ENCODE data around the gene SRGAP3.

Gene SRGAP3

DNA sequence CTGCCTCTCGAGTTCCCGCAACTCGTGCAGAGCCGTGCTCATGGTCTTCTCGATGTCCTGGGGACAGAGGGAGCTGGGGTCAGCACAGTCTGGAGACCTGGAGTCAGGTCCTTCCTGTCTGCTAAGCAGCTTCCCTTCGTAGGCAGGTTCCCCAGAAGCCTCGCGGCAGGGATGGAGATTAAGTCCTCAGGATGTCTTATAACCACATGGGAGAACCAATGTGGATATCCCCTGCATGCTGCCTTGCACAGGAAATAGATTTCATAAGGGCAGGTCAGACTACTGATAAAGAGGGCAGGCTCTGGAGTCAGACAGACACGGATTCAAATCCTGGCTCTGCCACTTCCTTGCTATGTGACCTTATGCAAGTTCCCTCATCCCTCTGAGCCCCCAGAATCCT is 263.6 kb downstream of the SRGAP3 start:
- Histone ChIP-seq H3K9me3 (ENCODE audit: control insufficient read depth, insufficient read depth, low read length) (no peaks in the 10 kb centered on the region), H3K9ac (ENCODE audit: low read depth, low read length) (no peak overlapping the region), H3K4me1 (ENCODE audit: insufficient read depth, low read length) (no peaks in the 10 kb centered on the region), H3K36me3 (ENCODE audit: insufficient read depth, low read length) (no peaks in the 10 kb centered on the region)

DNA sequence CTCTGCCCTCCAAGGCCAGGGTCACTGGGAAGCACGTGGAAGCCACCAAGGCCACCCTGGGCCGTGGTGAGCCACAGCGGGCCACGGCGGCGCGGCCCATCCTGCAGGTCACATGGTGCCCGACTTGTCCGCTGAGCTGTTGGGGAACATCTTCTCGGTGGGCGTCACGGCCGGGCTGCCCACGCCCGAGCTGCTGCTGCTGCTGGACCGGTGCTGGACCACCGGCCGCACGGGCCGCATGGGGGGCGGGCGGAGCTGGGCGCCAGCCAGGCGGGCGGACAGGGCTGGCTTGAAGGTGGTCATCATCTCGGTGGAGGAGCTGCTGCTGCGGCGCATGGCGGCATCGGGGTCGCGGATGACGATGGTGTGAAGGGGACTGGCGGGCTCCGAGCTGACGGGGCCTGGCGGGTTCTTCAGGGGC is 264.0 kb downstream of the SRGAP3 start:
- Histone ChIP-seq H3K4me1 (ENCODE audit: insufficient read depth, low read length) (no peaks in the 10 kb centered on the region), H3K36me3 (ENCODE audit: insufficient read depth, low read length) (no peaks in the 10 kb centered on the region), H3K9ac (ENCODE audit: low read depth, low read length) (no peak overlapping the region), H3K9me3 (ENCODE audit: control insufficient read depth, insufficient read depth, low read length) (no peaks in the 10 kb centered on the region)

DNA sequence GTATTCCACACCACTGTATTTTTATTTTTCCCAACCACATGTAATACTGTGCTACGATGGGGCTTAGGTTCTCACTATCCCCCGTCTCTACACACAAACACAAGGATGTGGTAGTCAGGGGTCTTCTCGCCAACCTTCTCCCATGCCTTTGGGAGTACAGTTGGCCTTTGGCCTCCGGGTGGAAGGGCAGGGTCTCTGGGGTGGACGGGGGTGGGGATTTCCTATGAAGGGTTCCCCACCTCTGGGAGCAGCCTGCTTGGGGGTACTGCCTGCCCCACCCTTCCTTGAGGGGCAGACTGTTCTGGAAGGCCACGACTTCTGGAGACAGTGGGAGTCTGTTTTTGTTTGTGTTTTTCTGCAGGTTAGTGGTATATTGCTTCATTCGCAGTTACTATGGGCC is 264.9 kb downstream of the SRGAP3 start:
- Histone ChIP-seq H3K9me3 (ENCODE audit: control insufficient read depth, insufficient read depth, low read length) (peaks cover 4% of the 10 kb centered on the region; the same call in 1 of the 2 replicates), H3K4me1 (ENCODE audit: insufficient read depth, low read length) (no peaks in the 10 kb centered on the region), H3K9ac (ENCODE audit: low read depth, low read length) (no peak overlapping the region), H3K36me3 (ENCODE audit: insufficient read depth, low read length) (no peaks in the 10 kb centered on the region)

DNA sequence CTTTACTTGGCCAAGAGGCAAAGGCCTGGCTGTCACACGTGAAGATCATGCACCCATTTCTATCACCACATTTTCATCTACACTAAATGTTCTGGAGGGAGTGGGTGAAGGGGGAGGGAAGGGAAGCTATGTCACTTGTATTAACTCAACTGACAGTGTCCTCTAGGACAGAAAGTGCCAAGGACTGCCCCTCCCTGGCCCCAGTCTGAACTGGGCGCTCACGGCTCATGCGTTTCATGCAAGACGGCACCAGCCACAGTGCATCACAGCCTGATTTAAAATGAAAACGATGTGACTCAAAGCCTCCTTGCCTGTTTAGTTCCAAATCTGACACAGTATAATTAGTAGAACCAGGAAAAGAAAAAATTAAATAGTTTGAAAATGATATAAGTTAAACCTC is 265.4 kb downstream of the SRGAP3 start:
- no peaks in the 10 kb centered on the region for H3K4me1 ChIP-seq (ENCODE audit: insufficient read depth, low read length)
- H3K36me3 ChIP-seq (ENCODE audit: insufficient read depth, low read length): no peaks in the 10 kb centered on the region
- H3K9me3 ChIP-seq (ENCODE audit: control insufficient read depth, insufficient read depth, low read length): peaks cover 8% of the 10 kb centered on the region; the same call in 1 of the 2 replicates
- no peak overlapping the region for H3K9ac ChIP-seq (ENCODE audit: low read depth, low read length)

DNA sequence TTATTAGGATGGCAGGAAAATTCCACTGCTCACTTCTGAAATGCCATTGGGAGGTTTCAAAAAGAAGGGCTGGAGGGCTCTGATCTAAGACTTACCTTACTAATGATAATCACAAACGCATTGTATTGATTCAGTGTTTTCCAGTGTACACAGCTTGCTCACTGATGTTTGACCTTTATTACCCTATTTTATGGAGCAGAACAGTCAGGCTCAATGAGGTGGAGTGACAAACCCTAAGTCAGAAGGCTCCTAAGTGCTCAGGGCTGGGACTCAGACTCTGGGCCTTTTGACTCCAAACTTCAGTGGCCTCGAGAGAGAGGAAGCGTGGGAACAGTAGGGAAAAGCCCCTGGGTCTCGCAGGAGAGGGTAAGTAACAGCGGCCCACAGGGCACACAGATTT is 265.9 kb downstream of the SRGAP3 start:
- H3K36me3 ChIP-seq (ENCODE audit: insufficient read depth, low read length): no peaks in the 10 kb centered on the region
- no peaks in the 10 kb centered on the region for H3K4me1 ChIP-seq (ENCODE audit: insufficient read depth, low read length)
- H3K9ac ChIP-seq (ENCODE audit: low read depth, low read length): no peak overlapping the region
- peaks cover 8% of the 10 kb centered on the region; the same call in 1 of the 2 replicates for H3K9me3 ChIP-seq (ENCODE audit: control insufficient read depth, insufficient read depth, low read length)

DNA sequence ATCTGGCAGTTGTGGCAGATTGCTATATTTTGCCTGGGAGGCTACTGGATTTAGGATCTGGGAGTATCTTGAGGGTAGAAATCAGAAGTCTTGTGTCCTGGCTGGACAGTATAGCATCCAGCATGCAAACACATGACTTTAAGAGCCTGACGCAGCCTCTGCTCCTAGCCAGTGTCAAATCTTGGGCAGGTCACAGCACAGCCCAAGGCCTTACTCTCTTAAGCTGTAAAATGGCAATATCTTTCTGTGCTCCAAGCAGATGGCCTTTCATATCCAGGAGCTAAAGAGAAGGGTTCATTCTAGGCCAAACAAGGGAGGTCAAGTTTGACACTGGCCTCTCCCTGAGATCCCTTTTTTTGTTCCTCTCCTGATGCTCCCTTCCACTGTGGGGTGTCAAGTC is 266.4 kb downstream of the SRGAP3 start:
- H3K4me1 ChIP-seq (ENCODE audit: insufficient read depth, low read length): no peaks in the 10 kb centered on the region
- H3K36me3 ChIP-seq (ENCODE audit: insufficient read depth, low read length): no peaks in the 10 kb centered on the region
- peaks cover 8% of the 10 kb centered on the region; the same call in 1 of the 2 replicates for H3K9me3 ChIP-seq (ENCODE audit: control insufficient read depth, insufficient read depth, low read length)
- H3K9ac ChIP-seq (ENCODE audit: low read depth, low read length): no peak overlapping the region

DNA sequence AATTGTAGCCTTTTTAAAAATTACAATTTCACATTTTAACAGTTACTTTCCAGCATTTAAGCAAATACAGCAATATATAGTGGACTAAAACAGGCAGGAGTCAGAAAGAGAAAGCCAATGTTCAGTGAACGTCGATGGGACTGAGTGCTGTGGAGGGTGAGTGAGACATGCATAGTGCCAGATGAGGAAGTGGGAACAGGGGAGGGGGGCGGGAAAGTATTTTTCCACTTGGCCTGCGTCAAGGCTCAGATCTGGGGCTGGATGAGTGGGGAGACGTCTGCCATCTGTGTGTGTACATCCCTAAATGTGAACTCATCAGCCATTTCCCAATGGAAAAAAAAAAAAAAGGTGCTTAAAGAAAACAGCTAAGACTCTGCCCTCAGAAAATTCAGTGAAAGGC is 266.9 kb downstream of the SRGAP3 start:
- Histone ChIP-seq H3K4me1 (ENCODE audit: insufficient read depth, low read length) (no peaks in the 10 kb centered on the region), H3K9me3 (ENCODE audit: control insufficient read depth, insufficient read depth, low read length) (peaks cover 8% of the 10 kb centered on the region; the same call in 1 of the 2 replicates), H3K9ac (ENCODE audit: low read depth, low read length) (no peak overlapping the region), H3K36me3 (ENCODE audit: insufficient read depth, low read length) (no peaks in the 10 kb centered on the region)

DNA sequence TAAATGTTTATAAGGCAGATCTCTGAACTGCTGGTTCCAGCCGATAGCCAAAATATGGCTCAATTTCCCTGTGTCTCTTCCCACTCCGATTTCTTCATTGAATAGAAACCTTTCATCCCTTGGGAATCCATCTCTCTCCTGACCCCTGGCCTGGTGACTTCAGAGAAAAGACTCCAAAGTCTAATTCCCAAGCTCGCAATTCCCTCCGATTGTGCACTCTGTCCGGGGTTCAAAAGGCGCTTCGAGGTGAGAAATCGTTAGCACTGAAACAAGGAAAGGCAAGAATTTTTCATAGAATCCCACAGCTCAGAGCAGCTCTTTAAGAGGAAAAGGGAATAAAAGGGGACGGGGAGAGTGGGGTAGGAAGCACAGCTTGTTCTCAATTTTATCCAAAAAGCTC is 267.7 kb downstream of the SRGAP3 start:
- Histone ChIP-seq H3K9ac (ENCODE audit: low read depth, low read length) (no peak overlapping the region), H3K4me1 (ENCODE audit: insufficient read depth, low read length) (no peaks in the 10 kb centered on the region), H3K36me3 (ENCODE audit: insufficient read depth, low read length) (no peaks in the 10 kb centered on the region), H3K9me3 (ENCODE audit: control insufficient read depth, insufficient read depth, low read length) (peaks cover 8% of the 10 kb centered on the region; the same call in 1 of the 2 replicates)

DNA sequence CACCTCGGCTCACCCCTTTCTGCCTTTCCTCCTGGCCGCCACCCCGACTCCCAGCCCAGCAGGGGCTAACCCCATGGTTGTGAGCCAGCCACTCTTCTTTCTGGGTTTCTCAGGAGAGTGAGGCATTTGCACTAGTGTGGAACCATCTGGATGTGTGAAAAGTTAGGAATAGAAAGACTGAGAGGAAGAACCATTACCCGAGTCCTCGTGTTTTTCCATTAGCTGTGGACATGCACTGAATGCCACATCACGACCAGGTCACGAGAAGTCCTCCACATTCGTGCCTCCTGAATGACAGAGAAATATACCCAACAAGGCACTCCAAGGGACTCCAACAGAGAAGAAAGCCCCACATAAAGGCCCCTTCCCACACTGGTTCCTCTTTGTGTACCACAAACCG is 268.1 kb downstream of the SRGAP3 start:
- no peak overlapping the region for H3K9ac ChIP-seq (ENCODE audit: low read depth, low read length)
- peaks cover 8% of the 10 kb centered on the region; the same call in 1 of the 2 replicates for H3K9me3 ChIP-seq (ENCODE audit: control insufficient read depth, insufficient read depth, low read length)
- no peaks in the 10 kb centered on the region for H3K36me3 ChIP-seq (ENCODE audit: insufficient read depth, low read length)

DNA sequence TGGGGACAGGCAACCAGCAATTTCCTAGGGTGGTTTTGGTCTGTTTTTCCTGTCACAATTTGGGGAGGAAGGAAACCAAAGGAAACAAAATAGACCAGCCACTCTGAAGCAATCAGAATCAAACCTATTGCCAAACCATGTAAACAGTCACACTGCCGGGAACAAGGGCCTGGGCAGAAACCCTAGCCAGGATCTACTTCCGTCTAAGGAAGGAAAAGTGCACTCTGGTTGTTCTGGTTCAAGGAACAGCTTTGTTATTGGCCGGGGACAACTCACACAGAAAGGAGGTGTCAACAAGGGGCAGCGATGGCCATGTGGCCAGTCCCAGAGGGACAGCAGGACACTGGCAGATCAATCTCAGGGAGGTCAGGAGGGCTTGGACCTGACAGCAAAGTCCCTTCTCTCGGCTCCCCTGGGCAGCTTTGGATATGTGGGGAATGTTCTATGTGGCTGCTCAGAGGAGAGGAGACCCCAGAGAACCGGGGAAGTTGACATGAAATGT is 268.6 kb downstream of the SRGAP3 start:
- Histone ChIP-seq H3K4me1 (ENCODE audit: insufficient read depth, low read length) (no peaks in the 10 kb centered on the region), H3K36me3 (ENCODE audit: insufficient read depth, low read length) (no peaks in the 10 kb centered on the region), H3K9ac (ENCODE audit: low read depth, low read length) (no peak overlapping the region), H3K9me3 (ENCODE audit: control insufficient read depth, insufficient read depth, low read length) (peaks cover 8% of the 10 kb centered on the region; the same call in 1 of the 2 replicates)

More for the DNA sequence above, 268.1 kb downstream of the SRGAP3 start:
- H3K4me1 ChIP-seq (ENCODE audit: insufficient read depth, low read length): no peaks in the 10 kb centered on the region

DNA sequence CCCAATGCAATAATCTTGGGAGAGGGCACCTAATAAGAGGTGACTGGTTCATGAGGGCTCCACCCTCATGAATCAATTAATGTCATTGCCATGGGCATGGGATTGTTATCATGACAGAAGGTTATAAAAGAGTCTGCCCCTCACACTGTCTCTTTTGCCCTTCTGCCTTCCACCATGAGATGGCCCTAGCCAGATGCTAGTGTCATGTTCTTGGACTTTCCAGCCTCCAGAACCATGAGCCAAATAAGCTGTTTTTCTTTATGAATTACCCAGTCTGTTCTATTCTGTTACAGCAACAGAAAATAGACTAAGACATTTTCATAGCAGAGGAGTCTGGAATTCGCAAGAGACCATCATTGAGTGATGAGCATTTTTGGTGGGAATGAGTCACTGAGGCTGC is 270.2 kb downstream of the SRGAP3 start:
- no peak overlapping the region for H3K9ac ChIP-seq (ENCODE audit: low read depth, low read length)
- H3K9me3 ChIP-seq (ENCODE audit: control insufficient read depth, insufficient read depth, low read length): peaks cover 8% of the 10 kb centered on the region; the same call in 1 of the 2 replicates
- no peaks in the 10 kb centered on the region for H3K36me3 ChIP-seq (ENCODE audit: insufficient read depth, low read length)
- no peaks in the 10 kb centered on the region for H3K4me1 ChIP-seq (ENCODE audit: insufficient read depth, low read length)

DNA sequence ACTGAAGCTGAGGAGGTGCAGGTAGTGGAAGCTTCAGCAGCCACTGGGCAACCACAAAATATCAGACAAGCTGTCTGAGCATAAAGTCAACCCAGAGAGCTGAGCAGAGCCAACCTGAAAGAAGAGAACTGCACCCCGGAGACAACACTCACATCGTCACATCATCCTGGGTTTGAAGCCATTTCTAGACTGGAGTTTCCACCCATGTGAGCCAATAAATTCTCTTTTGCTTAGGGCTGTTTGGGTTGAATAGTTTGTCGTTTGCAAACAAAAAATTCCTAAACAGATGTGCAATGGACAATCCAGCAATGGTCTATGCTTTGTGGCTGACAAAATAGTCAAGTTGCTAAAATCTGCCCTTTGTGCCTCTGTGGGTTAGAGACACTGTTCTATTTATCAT is 270.9 kb downstream of the SRGAP3 start:
- H3K4me1 ChIP-seq (ENCODE audit: insufficient read depth, low read length): no peaks in the 10 kb centered on the region

DNA sequence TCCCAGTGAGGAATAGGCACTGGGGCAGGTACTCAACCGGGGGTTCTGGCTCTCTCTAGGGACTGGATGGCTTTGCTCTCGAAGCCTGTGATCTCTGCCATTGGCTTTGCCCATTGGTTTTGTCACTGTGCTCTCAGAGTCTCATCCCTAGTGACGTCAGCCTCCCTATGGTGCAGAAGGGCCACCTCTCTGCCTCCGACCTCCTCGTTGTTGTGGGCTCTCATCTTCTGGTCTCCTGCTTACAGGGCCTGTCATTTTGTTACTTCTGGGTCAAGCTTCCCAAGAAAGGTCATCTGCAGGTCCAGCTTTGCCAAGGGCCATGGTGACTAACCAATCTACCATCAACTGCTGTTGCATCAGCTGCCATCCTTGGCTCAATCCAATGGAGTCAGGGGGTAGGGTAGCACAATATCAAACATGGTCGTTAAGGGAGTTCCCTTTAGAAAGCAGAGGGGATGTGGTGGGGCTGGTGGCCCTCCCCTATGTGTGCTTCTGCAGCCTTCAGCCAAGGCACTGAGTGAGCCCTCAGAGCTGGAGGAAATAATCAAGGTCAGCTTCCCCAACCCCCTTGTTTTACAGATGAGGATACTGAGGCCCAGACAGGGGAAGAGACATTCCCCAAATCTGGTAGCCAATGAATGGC is 272.8 kb downstream of the SRGAP3 start:
- H3K36me3 ChIP-seq (ENCODE audit: insufficient read depth, low read length): no peaks in the 10 kb centered on the region
- no peak overlapping the region for H3K9ac ChIP-seq (ENCODE audit: low read depth, low read length)
- H3K9me3 ChIP-seq (ENCODE audit: control insufficient read depth, insufficient read depth, low read length): peaks cover 8% of the 10 kb centered on the region; the same call in 1 of the 2 replicates
- H3K4me1 ChIP-seq (ENCODE audit: insufficient read depth, low read length): no peaks in the 10 kb centered on the region

More for the DNA sequence above, 270.9 kb downstream of the SRGAP3 start:
- Histone ChIP-seq H3K9me3 (ENCODE audit: control insufficient read depth, insufficient read depth, low read length) (peaks cover 8% of the 10 kb centered on the region; the same call in 1 of the 2 replicates), H3K36me3 (ENCODE audit: insufficient read depth, low read length) (no peaks in the 10 kb centered on the region), H3K9ac (ENCODE audit: low read depth, low read length) (no peak overlapping the region)

DNA sequence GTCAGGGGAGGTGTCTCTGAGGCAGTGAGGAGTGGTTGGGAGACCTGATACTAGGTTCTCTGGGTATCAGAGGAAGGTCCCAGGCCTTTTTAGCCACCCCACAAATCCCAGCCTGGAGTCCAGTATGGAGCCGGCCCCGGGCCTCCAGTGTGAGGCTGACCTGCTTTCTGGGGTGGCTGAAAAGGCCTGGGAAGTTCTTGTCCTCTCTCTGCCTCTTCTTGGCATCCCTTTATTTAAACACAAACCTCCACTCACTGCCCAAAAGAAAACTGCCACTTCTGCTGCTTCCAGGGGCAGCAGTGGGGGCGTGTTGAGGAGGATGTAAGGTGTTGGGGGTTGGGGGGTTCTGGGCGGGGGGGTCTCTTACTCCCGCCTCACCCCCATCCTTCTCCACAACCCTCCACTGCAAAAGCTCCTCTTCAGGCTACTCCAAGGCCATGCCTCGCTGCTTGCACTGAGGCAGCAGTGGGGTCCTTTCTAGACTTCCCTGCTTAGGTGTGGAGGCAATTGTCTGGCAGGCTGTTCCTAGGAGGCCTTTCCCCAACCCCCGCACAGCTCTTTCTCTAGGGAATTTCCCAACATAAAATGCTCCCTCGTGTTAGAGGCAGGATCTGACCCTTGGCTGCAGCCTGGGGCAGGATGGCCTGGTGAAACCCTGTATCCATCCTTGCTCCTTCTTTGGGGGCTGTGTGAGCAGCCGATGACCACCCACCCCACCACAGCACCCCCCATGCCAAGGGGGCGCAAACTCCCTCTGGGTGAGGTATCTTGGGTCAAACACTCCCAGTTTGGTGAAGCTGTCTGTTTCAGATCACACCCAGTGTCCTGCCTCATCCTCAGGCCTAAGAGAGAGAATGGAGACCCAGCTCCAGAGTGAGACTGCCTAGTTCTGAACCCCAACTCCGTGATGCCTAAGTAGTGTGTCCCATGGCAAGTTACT is 274.1 kb downstream of the SRGAP3 start:
- peaks cover 8% of the 10 kb centered on the region; the same call in 1 of the 2 replicates for H3K9me3 ChIP-seq (ENCODE audit: control insufficient read depth, insufficient read depth, low read length)
- no peaks in the 10 kb centered on the region for H3K4me1 ChIP-seq (ENCODE audit: insufficient read depth, low read length)
- no peak overlapping the region for H3K9ac ChIP-seq (ENCODE audit: low read depth, low read length)
- no peaks in the 10 kb centered on the region for H3K36me3 ChIP-seq (ENCODE audit: insufficient read depth, low read length)

Data from ES-I3 (cell line).